HG03095 (cell line): ENCODE data around the gene MYO7B.

Experiments used
- ATAC-seq: cut with Tn5 transposase; IDR thresholded peaks from one replicate; pipeline ENCODE4 v1.9.1; 2021; ENCODE audit warnings: moderate library complexity; ENCODE audit not compliant: unreplicated experiment

MYO7B gene

DNA sequence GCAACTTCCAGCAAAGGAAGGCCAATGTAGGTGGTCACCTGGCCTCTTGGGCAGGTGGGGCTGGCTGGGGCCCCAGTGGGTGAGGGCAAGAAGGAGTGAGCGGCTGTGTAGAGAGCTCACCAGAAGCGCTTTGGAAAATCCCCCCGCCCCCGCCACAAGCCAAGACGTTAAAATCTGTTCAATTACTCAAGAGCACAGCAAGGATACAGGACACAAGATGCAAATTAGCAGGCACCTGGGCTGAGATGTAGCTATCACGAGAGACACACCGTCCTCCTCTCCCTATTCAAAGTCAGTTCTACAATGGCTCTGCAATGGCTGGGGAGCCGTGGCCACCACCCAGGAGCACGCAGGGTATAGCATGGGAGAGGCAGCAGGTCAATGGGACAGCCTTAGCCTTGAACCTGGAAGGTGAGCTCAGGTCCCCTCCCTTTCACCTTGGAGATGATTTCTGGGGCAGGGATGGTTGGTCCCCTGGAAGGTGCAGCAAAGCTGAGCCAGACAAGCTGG is 72.0 kb downstream of the MYO7B start:
- ATAC-seq = no peak

DNA sequence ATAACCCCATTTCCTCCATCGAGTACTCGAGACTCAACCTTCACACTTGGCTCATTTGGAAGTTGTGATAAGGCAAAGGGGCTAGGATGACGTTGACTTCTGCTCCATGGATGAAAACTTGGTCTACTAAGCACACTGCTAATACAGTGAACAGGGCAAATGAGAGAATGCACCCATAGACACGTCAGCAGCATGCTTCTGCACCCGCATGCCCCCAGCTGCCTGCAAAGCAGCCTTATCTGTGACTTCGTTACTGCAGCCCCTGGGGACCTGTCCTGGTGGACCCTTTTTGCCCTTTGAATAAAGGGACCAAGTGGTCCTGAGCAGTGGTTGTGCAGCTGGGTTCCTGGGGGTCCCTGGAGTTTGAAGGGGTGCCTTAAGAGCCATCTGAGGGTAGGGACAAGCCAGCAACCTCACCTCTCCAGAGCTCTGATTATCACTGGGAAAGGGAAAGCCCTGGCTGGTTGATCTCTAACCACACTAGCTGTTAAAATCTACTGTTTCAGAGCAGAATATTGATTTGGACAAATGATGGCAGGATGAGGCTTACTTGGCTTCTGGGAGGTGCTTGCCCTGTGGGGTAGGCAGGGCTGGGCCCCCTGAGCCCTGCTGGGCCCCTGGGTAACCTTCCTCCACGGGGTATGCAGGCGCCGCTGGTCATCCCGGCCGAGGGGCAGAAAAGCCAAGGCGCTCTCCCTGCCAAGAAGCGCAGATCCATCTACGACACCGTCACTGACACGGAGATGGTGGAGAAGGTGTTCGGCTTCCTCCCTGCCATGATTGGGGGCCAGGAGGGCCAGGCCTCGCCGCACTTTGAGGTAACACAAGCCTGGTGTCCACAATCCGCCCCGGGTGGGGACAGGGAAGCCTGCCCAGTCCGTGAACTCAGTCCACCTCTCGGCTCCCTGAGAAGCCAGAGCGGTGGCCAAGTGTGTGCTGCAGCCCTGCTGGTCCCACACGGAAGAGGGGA is 72.9 kb downstream of the MYO7B start:
- no peak for ATAC-seq

DNA sequence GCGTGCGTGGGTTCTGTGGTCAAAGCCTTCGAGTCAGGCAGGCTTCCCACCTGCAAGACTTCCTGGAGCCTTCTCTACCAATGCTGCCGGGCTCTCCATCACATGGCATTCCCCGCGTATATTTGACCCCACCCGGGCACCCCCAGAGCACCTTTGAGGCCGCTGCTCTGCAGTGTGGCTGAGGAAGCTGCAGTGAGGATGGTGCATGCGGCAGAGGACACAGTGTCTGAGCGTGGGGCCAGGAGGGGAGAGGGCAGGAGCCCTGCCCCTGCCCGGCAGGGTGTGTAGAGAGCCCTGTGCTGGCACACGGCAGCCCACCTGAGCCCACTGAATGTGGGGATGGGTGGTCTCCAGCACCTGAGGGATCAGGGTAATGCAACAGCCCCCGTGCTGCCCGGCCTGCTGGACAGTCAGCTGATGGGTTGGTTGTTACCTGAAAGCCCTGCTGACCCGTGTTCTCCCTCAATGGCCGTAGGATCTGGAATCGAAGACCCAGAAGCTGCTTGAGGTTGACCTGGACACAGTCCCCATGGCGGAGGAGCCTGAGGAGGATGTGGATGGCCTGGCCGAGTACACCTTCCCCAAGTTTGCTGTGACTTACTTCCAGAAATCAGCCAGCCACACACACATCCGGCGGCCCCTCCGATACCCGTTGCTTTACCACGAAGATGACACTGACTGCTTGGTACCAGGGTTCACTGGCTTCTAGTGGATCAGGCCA is 73.7 kb downstream of the MYO7B start:
- ATAC-seq = no peak

DNA sequence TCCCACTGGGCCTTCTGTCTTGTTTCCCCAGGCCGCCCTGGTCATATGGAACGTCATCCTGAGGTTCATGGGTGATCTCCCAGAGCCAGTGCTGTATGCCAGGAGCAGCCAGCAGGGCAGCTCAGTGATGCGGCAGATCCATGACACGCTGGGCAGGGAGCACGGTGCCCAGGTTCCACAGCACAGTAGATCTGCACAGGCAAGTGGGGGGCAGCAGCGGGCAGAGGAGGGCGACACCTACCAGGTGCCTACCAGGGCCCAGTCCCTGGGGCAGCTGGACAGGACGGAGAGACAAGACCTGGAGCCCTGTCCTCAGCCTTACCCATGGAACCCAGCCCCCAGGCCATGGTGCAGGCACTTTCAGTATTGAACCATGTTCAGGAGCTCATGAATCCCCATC is 74.3 kb downstream of the MYO7B start:
- no peak for ATAC-seq

DNA sequence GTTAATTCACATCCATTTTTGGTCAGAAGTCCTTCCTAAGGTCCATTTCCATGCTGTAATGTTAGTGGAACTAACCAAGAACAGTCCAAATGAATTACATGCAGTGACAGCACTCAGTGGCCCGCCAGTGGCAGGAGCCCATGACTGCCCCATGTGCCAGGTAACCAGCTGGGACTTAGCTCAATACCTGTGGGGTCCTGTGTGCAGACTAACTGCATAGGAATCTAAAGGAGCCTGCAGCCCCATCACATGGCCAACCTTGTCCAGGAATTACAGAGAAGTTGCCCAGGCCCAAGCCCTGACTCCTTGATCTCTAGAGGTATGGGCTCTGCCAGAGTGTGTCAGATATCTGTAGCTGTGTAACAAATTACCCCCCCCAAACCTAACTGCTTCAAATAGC is 75.1 kb downstream of the MYO7B start:
- no peak for ATAC-seq

DNA sequence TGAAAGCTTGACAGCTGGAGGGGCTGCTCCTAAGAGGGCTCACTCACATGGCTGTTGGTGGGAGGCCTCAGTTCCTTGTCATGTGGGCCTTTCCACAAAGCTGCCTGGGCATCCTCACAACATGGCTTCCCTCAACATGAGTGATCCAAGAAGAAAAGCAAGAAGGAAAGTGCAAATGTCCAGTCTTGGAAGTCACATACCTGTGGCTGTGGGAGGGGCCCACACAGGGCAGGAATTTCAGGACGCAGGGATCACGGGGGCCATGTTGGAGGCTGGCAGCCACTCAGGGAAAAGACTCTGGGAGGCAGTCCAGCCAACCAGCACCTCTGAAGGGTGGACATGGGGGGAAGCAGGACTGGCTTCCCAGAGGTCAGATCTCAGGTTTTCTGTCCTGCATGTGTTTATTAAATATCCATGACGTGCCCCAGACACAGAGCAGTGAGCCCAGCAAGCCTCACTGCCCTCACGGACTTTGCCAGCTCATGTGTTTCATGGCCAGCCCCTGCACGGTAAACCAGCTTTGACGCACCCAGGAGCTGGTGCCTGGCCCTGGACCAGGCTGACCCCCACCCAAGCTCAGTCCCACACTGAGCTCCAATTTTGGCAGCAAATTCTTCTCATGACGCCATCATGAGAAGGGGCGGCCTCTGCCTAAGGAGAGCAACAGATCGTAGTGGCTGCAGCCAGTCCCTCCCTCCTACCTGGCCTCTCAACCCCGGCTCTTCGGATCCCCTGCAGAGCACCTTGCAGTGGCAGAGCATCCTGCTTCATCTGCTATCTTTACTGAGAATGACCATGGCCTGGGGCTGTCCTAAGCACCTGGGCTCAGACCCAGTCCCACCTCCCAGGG is 75.8 kb downstream of the MYO7B start:
- ATAC-seq = no peak

DNA sequence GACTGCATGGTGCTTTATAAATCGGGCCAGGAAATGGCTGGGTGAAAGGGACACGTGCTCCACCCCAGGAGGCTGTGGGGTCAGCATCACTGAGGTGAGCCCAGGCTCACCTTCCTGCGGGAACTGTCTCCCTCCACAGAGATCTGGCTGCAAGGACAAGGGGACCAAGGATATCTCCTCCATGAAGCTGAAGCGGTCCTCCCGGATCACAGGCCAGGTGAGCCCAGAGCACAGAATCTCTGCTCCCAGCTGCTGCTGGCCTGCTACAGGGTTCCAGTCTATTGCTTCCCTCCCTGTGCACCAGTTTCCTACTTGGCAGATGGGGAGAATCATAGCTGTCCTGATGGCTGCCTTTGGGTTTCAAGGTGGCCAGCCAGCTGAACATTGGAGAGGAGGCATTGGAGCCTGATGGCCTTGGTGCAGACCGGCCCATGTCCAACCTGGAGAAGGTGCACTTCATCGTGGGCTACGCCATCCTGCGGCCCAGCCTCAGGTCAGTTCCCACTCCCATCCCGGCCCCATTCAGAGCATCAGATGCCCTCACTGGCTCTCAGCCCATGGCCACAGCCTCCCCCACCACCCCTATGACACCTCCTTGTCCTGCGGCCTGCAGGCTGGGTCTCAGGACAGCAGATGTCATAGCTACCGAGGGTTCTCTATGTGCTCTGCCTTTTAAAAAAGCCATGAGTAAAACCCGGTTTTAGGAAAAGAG is 76.8 kb downstream of the MYO7B start:
- ATAC-seq = no peak

DNA sequence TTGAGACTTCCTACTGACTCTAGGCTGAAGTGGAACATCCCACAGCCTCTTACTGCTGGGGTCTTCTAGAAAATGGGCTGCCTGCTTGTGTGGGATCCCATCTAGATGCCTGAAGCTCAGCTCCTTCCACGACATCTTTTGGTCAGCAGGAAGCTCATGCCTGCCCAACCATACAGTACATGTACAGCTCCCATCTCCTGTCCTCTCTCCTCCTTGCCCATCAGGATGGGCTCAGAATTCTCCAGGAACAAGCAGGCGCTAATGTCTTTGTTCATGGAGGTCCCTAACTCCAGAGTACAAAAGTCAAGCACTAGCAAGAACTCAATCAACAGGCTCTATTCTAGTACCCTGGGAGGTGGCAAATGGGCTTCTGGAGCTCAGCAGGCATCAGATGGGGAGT is 78.8 kb downstream of the MYO7B start:
- no peak for ATAC-seq

DNA sequence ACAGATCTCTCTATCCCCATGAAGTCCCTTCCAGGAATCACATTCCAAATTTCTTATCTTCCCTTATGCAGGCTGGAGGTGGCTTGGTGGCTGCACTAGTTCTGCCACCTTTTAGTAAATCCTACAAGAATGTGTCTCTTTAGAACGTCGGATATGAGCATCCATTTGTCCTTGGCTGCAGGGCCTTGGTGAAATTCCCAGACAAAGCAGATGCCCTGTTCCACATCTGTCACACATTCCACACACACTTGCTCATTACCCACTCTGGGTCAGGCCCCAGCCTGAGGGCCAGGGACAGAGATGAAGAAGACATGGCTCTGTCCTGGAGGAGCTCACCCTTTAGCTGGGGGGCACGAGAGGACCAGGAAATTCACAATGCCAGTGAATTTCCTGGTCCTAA is 79.2 kb downstream of the MYO7B start:
- ATAC-seq = no peak

DNA sequence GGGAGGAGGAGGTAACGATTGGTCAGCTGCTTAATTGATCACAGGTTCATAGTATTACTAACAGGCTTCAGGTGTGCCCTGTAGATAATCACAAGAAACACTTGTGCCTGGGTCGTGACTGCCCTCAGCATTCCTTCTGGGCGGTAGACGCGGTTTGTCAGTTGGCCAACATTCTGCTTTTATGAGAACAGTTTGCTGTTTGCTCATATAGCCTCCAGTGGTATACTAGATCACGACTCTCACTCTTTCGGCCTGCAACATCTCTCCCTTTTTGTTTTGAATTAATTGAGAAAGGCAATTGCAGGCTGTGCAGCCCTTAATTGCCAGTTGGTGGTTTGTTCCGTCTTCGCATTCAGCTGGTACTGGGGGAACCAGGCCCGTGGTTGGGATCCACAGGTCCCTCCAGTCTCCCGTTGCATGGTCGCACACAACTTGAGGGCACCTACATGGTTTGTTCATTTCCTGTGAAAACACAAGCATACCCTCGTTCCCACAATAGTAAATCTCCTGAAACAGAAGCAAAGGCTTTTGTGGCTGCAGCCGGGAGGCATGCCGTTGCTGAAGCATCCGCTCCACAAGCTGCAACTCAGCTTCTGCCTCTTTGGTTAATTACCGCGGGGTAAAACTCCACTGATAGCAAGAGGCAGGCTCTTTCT is 80.2 kb downstream of the MYO7B start:
- no peak for ATAC-seq

DNA sequence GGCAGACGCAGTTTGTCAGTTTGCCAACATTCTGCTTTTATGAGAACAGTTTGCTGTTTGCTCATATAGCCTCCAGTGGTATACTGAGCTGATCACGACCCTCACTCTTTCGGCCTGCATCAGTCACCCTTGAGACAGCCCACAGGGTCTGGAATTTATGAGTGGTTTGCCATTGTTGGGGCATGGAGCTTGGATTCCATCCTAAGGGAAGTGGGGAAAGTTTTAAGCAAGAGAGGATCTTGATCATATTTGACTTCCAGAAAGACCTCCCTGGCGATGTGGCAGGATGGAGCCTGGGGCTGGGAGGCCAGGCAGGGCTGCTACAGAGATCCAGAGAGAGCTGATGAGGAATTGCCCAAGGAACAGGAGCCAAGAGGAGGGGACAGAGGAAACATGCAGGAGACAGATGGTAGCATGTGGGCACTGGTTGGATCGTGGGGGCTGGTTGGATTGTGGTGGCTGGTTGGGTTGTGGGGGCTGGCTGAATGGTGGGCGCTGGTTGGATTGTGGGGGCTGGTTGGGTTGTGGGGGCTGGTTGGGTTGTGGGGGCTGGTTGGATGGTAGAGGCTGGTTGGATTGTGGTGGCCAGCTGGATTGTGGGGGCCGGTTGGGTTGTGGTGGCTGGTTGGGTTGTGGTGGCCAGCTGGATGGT is 83.2 kb downstream of the MYO7B start:
- no peak for ATAC-seq

DNA sequence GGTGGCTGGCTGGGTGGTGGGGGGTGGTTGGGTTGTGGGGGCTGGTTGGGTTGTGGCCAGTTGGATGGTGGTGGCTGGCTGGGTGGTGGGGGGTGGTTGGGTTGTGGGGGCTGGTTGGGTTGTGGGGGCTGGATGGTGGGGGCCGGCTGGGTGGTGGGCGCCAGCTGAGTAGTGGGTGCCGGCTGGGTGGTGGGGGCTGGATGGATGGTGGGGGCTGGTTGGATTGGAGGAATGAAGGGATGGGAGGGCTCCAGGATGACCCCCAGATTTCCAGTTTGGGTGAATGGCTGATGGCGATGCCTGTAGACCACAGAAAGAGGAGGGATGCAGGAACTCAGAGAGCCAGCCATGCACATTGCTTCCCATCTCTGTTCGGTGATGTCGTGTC is 83.7 kb downstream of the MYO7B start:
- ATAC-seq = no peak

DNA sequence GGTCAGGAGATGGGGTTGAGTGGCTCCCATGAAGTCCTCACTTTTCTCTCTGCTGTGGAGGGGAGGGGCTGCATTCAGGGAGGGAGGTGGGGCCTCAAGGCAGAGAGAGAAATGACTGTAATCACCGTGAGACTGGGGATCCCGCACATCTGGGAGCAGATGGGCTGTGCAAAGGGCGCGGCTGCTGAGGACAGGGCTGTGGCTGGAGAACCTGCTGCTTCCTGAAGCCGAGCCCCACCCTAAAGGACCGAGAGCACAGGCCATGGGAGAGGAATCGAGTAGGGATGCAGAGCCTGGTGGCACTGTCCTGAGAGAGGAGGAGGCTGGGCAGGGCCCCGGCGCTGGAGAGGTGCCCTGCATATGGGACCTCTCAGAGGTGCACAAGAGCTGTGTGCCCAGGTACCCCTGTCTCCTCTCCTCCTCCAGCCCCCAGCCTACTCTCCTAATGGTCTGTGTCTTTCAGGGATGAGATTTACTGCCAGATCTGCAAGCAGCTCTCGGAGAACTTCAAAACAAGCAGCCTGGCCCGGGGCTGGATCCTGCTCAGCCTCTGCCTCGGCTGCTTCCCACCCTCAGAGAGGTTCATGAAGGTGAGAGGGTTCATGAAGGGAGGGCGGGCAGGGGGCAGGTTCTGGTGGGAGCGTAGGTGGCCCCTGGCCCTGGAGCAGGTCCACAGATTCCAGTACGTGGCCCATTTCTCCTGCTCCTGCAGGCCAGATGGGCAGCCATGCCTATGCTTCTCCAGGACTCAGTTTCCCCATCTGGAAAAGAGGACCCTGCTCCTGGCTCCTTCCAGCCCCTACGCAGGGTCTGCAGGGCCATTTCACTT is 84.6 kb downstream of the MYO7B start:
- no peak for ATAC-seq

DNA sequence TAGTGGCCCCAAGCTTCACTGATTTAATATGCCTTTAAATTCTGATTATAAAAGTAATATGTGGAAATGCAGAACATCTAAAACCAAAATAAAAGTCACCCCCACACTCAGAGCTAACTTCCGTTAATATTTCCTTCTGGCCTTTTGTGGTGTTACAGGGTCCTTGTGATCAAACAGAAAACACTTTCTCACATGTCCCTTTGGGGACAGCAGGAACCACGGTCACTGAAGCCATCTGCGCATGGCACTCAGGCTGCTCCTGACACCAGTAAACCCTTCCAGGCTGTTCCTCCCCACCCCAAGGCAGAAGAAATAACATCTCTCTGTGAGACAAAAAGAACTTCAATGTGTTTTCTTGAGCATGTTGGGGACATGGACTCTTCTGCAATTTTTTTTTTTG is 85.4 kb downstream of the MYO7B start:
- ATAC-seq = no peak

DNA sequence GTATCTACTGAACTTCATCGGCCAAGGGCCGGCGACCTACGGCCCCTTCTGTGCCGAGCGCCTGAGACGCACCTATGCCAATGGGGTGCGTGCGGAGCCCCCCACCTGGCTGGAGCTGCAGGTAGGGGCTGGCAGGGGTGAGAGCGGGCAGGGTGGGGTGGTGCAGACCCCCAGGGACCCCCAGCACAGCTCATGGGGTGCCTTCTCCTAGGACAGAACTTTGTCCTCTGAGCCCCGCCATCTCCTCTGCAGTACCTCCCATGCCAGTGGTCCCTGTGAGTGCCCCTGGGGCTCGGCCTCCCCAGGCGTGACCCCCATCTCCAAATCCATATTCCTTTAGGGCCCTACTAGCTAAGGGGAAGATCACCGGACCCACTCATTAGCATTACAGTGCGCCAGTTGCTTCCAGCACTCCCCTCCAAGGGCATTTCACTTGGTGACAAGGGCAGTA is 86.5 kb downstream of the MYO7B start:
- no peak for ATAC-seq

DNA sequence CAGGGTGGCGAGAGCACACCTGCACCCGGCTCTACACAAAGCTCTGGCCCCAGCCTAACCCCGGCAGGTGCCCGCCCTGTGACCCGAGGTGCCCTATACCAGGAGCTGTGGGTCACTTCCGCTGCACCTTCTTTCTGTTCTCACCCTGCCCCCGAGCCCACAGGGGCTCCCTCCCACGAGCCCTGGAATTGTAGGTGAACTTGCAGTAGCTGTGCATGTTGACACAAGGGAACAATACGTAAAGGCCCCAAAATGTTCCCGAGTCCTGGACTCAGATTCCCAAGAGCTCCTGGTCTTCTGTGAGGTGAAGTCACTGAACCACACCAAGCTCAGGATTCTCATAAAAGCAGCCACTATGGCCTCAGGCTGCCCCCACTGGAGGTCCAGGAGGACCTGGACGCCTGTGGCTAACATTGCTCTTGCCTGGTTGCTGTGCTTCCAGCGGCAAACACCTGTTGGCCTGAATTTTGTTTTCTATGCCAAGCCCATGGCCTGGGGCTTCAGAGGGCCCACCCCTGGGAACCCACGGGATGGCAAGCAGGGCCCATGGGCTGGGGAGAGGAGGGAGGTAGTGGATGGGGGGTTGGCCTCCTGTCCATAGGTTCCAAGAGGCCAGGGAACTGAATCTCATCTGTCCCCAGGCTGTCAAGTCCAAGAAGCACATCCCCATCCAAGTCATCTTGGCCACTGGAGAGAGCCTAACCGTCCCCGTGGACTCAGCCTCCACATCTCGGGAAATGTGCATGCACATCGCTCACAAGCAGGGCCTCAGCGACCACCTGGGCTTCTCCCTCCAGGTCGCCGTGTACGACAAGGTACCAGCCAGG is 87.3 kb downstream of the MYO7B start:
- no peak for ATAC-seq
